AG04450 (cell line): Measurements from ENCODE around the gene CPLX1. TPM values are rescaled to one million over a fixed set of nuclear protein-coding genes. Genes with fewer than 3 reads are reported as not detected.
A peak's percentile ranks its signal among the peaks of the same experiment; 100 is the strongest.

ENCODE experiments used
- CTCF ChIA-PET: fragments of 300-600, 350-600 bp; formaldehyde crosslinking; extraction: SDS; loops from one replicate; lab custom pipeline; 2022; ENCODE audit warnings: antibody characterized with exemption, inconsistent platforms; lab: Charles Lee
- POLR2A ChIA-PET: fragments of 350-600 bp; formaldehyde crosslinking; extraction: SDS; loops from one replicate; lab custom pipeline; 2021; ENCODE audit warnings: antibody characterized with exemption, inconsistent platforms; lab: Yijun Ruan, JAX
- DNase-seq: peaks from one replicate; pipeline ENCODE4 v3.0.0-alpha.2; 2011; ENCODE audit warnings: low read depth, low spot score
- H3K27ac ChIP-seq: one replicate; pipeline ENCODE4 v1.5.1; 2012; ENCODE audit warnings: low read depth, low read length, control low read depth
- H3K27me3 ChIP-seq: one replicate; pipeline ENCODE4 v1.6.0; 2012; ENCODE audit warnings: low read length; ENCODE audit not compliant: control insufficient read depth, insufficient read depth
- H3K4me3 ChIP-seq: 2 replicates; pipeline ENCODE4 v1.5.1; 2011; ENCODE audit warnings: mild to moderate bottlenecking, low read depth, low read length, control low read depth
- H3K9me3 ChIP-seq: 2 replicates; pipeline ENCODE4 v1.5.1; 2012; ENCODE audit warnings: low read length; ENCODE audit not compliant: control insufficient read depth, insufficient read depth
- polyA plus RNA-seq: library from polyadenylated mRNA; depleted of rRNA; stranded (reverse); fragments of >200 nt; gene quantifications from 2 replicates; pipeline ENCODE4 v1.2.3, GENCODE V29; 2011
- TF ChIP-seq, protein P1 (sequence below): IDR thresholded peaks from 2 replicates; pipeline ENCODE4 v1.5.1; 2011; ENCODE audit warnings: low read depth, low read length, control low read depth, inconsistent platforms

The CPLX1 gene
- polyA plus RNA-seq, 1 experiment: not detected

GRCh38 chr4:827209-828081 lies 1.5 kb upstream of the CPLX1 start:
- peaks cover 18% of the 10 kb centered on the region for H3K9me3 ChIP-seq
- ChIA-PET CTCF (no interaction called here), POLR2A (no interaction called here)
- no peak overlapping the region for H3K27ac ChIP-seq
- no peak overlapping the region for H3K4me3 ChIP-seq
- no peak for DNase-seq
- H3K27me3 ChIP-seq: peaks cover 77% of the 10 kb centered on the region
- TF ChIP-seq, protein P1, sequence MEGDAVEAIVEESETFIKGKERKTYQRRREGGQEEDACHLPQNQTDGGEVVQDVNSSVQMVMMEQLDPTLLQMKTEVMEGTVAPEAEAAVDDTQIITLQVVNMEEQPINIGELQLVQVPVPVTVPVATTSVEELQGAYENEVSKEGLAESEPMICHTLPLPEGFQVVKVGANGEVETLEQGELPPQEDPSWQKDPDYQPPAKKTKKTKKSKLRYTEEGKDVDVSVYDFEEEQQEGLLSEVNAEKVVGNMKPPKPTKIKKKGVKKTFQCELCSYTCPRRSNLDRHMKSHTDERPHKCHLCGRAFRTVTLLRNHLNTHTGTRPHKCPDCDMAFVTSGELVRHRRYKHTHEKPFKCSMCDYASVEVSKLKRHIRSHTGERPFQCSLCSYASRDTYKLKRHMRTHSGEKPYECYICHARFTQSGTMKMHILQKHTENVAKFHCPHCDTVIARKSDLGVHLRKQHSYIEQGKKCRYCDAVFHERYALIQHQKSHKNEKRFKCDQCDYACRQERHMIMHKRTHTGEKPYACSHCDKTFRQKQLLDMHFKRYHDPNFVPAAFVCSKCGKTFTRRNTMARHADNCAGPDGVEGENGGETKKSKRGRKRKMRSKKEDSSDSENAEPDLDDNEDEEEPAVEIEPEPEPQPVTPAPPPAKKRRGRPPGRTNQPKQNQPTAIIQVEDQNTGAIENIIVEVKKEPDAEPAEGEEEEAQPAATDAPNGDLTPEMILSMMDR: no peak

DNA sequence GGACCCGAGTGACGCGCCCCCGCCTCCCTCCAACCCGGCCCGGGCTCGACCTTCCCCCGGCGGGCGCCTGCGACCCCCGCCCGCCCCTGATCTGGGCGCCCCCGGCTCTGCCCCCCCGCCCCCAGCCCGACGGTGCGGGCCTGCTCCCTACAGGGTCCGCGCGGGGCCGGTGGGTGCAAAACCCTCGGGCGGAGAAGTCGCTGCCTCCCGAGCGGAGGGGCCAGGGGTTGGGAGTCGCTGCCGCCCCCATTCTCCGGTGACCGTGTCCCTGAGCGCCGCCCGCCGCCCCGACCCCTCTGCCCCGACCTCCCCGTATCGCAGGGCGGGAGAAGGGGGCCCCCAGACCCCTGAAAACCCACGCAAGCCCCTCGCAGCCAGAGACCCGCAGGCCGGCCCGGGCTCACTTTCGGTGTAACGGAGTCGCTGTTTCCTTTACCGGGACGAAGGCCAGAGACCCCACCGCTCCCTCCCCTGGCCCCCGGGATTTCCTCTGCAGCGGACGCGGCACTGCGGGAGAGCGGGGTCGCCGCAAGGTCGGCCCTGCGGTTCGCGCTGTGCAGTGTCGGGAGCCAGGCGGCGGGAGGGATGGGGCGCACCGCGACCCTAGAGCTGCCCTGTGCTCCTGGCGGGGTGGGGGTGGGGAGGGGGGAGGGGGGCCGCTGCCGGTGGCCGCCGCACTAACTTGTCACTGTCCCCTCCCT lies 729 bp upstream of the CPLX1 start:
- H3K27ac ChIP-seq: no peak overlapping the region
- H3K4me3 ChIP-seq: no peak overlapping the region
- TF ChIP-seq, protein P1: no peak
- ChIA-PET CTCF (no interaction called here), POLR2A (no interaction called here)
- no peak for DNase-seq
- H3K27me3 ChIP-seq: peaks cover 79% of the 10 kb centered on the region
- peaks cover 10% of the 10 kb centered on the region for H3K9me3 ChIP-seq

GRCh38 chr4:825063-825970 lies 612 bp downstream of the CPLX1 start:
- no peak overlapping the region for H3K27ac ChIP-seq
- peak overlapping the region; percentile 17; the same call in 1 of the 2 replicates for H3K4me3 ChIP-seq
- peaks cover under 1% of the 10 kb centered on the region; the same call in 1 of the 2 replicates for H3K9me3 ChIP-seq
- DNase-seq: no peak
- TF ChIP-seq, protein P1: no peak
- ChIA-PET POLR2A (no interaction called here), CTCF (no interaction called here)
- peaks cover 71% of the 10 kb centered on the region for H3K27me3 ChIP-seq

GRCh38 chr4:824461-825062 lies 1.4 kb downstream of the CPLX1 start:
- CTCF ChIA-PET: no interaction called here
- POLR2A ChIA-PET: no interaction called here
- no peak overlapping the region for H3K4me3 ChIP-seq
- H3K27me3 ChIP-seq: peaks cover 66% of the 10 kb centered on the region
- peaks cover 8% of the 10 kb centered on the region; the same call in 1 of the 2 replicates for H3K9me3 ChIP-seq
- TF ChIP-seq, protein P1: no peak
- H3K27ac ChIP-seq: no peak overlapping the region
- no peak for DNase-seq
